Mesenchymal stem cell (in vitro differentiated cells and primary cell): ENCODE data around the gene THOC2.

Experiments
- DNase-seq: peaks from one replicate; pipeline ENCODE4 v3.0.0-alpha.2; 2013
- H2AFZ ChIP-seq: one replicate; pipeline ENCODE4 v1.6.1; 2013; ENCODE audit warnings: low read depth, mild to moderate bottlenecking, control low read depth, inconsistent platforms, low read length, moderate library complexity
- H2AK5ac ChIP-seq: 2 replicates; pipeline ENCODE4 v1.6.1; 2013; ENCODE audit warnings: low read length, moderate library complexity, mild to moderate bottlenecking, inconsistent platforms; ENCODE audit not compliant: severe bottlenecking
- H2BK120ac ChIP-seq: one replicate; pipeline ENCODE4 v1.6.1; 2013; ENCODE audit warnings: low read depth, mild to moderate bottlenecking, inconsistent platforms, low read length, moderate library complexity
- H2BK12ac ChIP-seq, 2 experiments: one replicate each; pipeline ENCODE4 v1.6.1; 2013; ENCODE audit warnings: inconsistent platforms in 2 of 2, low read length in 2 of 2, mild to moderate bottlenecking in 2 of 2, moderate library complexity in 2 of 2, control low read depth in 1 of 2
- H2BK15ac ChIP-seq: one replicate; pipeline ENCODE4 v1.6.1; 2013; ENCODE audit warnings: mild to moderate bottlenecking, low read depth, inconsistent platforms; ENCODE audit not compliant: poor library complexity, severe bottlenecking
- H2BK5ac ChIP-seq: 2 replicates; pipeline ENCODE4 v1.6.1; 2013; ENCODE audit warnings: low read depth, mild to moderate bottlenecking, low read length, control low read depth, inconsistent platforms; ENCODE audit not compliant: poor library complexity, severe bottlenecking
- H3K14ac ChIP-seq, 2 experiments: one replicate each; pipeline ENCODE4 v1.6.1; 2013; ENCODE audit warnings: inconsistent platforms in 2 of 2, low read length in 2 of 2, control low read depth in 1 of 2, mild to moderate bottlenecking in 1 of 2, moderate library complexity in 1 of 2
- H3K18ac ChIP-seq, 2 experiments: one replicate each; pipeline ENCODE4 v1.6.1; 2013; ENCODE audit warnings: inconsistent platforms in 2 of 2, low read length in 2 of 2, control low read depth in 1 of 2, low read depth in 1 of 2, mild to moderate bottlenecking in 1 of 2
- H3K23ac ChIP-seq, 2 experiments: one replicate each; pipeline ENCODE4 v1.6.1; 2013; ENCODE audit warnings: inconsistent platforms in 2 of 2, low read length in 2 of 2, mild to moderate bottlenecking in 2 of 2, moderate library complexity in 2 of 2, control low read depth in 1 of 2
- H3K27ac ChIP-seq: 2 replicates; pipeline ENCODE4 v1.5.1; 2013; ENCODE audit warnings: mild to moderate bottlenecking, moderate library complexity, low read length, control low read depth, inconsistent platforms; ENCODE audit not compliant: poor library complexity, severe bottlenecking
- H3K27me3 ChIP-seq, 2 experiments: 2 replicates each; pipeline versions ENCODE4 v1.6.1 to v1.7.0; 2013; ENCODE audit warnings: low read length in 2 of 2, mild to moderate bottlenecking in 2 of 2, moderate library complexity in 2 of 2, control low read depth in 1 of 2, inconsistent platforms in 1 of 2; ENCODE audit not compliant: control insufficient read depth in 1 of 2, insufficient read depth in 1 of 2
- H3K36me3 ChIP-seq, 2 experiments: 2 replicates each; pipeline versions ENCODE4 v1.6.1 to v1.7.0; 2013; ENCODE audit warnings: low read length in 2 of 2, control low read depth in 1 of 2, inconsistent platforms in 1 of 2, low read depth in 1 of 2, mild to moderate bottlenecking in 1 of 2; ENCODE audit not compliant: insufficient read depth in 2 of 2, control insufficient read depth in 1 of 2
- H3K4ac ChIP-seq, 2 experiments: one replicate each; pipeline ENCODE4 v1.6.1; 2013; ENCODE audit warnings: inconsistent platforms in 2 of 2, low read length in 2 of 2, mild to moderate bottlenecking in 2 of 2, moderate library complexity in 2 of 2, control low read depth in 1 of 2, low read depth in 1 of 2
- H3K4me1 ChIP-seq: 2 replicates; pipeline ENCODE4 v1.6.1; 2013; ENCODE audit warnings: low read depth, low read length, control low read depth; ENCODE audit not compliant: control insufficient read depth, insufficient read depth
- H3K4me2 ChIP-seq: 2 replicates; pipeline ENCODE4 v1.6.1; 2013; ENCODE audit warnings: low read length, mild to moderate bottlenecking, inconsistent platforms; ENCODE audit not compliant: poor library complexity, severe bottlenecking
- H3K4me3 ChIP-seq, 2 experiments: 2 replicates each; pipeline versions ENCODE4 v1.5.1 to v1.7.0; 2013; ENCODE audit warnings: low read length in 2 of 2, mild to moderate bottlenecking in 2 of 2, control low read depth in 1 of 2, low read depth in 1 of 2; ENCODE audit not compliant: insufficient read depth in 1 of 2
- H3K79me1 ChIP-seq: replicated peaks from 2 replicates; pipeline ENCODE4 v1.6.1; 2013; ENCODE audit warnings: mild to moderate bottlenecking, control low read depth, low read length, inconsistent platforms; ENCODE audit not compliant: poor library complexity, severe bottlenecking
- H3K9ac ChIP-seq: 2 replicates; pipeline ENCODE4 v1.7.0; 2013; ENCODE audit warnings: mild to moderate bottlenecking, low read length, moderate library complexity
- H3K9me3 ChIP-seq: 2 replicates; pipeline ENCODE4 v1.7.0; 2013; ENCODE audit warnings: mild to moderate bottlenecking, low read length; ENCODE audit not compliant: control insufficient read depth
- H4K8ac ChIP-seq: one replicate; pipeline ENCODE4 v1.6.1; 2013; ENCODE audit warnings: inconsistent platforms, mild to moderate bottlenecking, low read length, moderate library complexity
- H4K91ac ChIP-seq: one replicate; pipeline ENCODE4 v1.6.1; 2013; ENCODE audit warnings: mild to moderate bottlenecking, low read length, inconsistent platforms
- WGBS: methylation state at CpG from one replicate; pipeline ENCODE4 v1.1.7; 2013; ENCODE audit warnings: mixed read lengths; 5-methylcytosine and 5-hydroxymethylcytosine counted together

THOC2 gene

DNA sequence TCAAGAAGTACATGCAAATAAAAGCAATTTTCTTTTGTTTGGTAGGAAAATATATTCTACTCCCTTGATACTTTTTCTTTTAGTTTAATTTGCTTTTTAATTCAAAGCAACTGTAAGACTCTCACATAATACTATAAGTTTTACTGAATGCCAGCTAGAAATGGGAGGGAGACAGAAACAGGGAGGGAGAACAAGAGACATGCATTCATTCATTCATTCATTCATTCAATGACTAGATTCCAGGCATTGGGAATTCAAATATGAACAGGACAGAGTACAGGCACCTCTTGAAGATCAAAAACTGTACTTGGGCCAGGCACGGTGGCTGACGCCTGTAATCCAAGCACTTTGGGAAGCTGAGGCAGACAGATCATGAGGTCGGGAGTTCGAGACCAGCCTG, 85.6 kb downstream of the THOC2 start:
- Histone ChIP-seq H3K18ac (no peak overlapping the region), H2BK120ac (no peak overlapping the region), H2BK5ac (no peak overlapping the region), H3K9me3 (no peaks in the 10 kb centered on the region), H2BK12ac (no peak overlapping the region), H3K79me1 (no peaks in the 10 kb centered on the region), H3K23ac (no peak overlapping the region), H3K14ac (no peak overlapping the region), H2AK5ac (no peak overlapping the region), H3K4me3 (no peak overlapping the region), H3K36me3 (peaks cover 0 to 13% of the 10 kb centered on the region in 2 experiments), H2AFZ (no peak overlapping the region), H2BK15ac (no peak overlapping the region), H3K9ac (no peak overlapping the region), H3K27ac (no peak overlapping the region), H3K27me3 (no peaks in the 10 kb centered on the region), H4K91ac (no peak overlapping the region), H3K4me2 (no peak overlapping the region), H3K4ac (no peak overlapping the region), H4K8ac (no peak overlapping the region), H3K4me1 (peaks cover 7% of the 10 kb centered on the region)
- no peak for DNase-seq
- 89% methylated on average over 2 of the region's 4 CpGs for WGBS

DNA sequence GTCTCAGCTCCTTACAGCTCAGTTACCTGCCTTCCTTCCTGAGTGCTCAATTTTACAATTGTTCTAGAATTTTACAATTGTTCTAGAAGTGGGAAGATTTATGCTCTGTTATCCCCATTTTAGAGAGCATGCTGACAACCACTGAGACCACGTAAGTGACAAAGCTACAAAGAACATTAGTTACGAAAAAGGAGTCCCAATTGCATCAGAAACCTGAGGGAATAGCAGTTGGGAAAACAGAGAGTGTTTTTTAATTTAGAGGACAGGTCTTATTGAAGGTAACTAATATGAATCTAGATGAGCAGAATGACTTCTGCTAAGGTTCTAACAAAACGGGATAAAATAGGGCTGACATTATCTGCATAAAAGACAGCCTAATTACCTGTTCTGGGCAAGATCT, 103.3 kb downstream of the THOC2 start:
- H3K9me3 ChIP-seq: no peaks in the 10 kb centered on the region
- H3K4me2 ChIP-seq: no peak overlapping the region
- no peak overlapping the region for H3K18ac ChIP-seq
- no peak overlapping the region for H2BK15ac ChIP-seq
- no peak overlapping the region for H4K91ac ChIP-seq
- peaks cover 1% of the 10 kb centered on the region for H3K79me1 ChIP-seq
- WGBS: 98% methylated on average over 2 of the region's 3 CpGs
- H3K4me1 ChIP-seq: no peaks in the 10 kb centered on the region
- H2BK5ac ChIP-seq: no peak overlapping the region
- no peak overlapping the region for H3K9ac ChIP-seq
- no peak for DNase-seq
- no peak overlapping the region for H3K14ac ChIP-seq
- no peak overlapping the region for H2BK120ac ChIP-seq
- H3K4me3 ChIP-seq: no peak overlapping the region
- H4K8ac ChIP-seq: no peak overlapping the region
- no peak overlapping the region for H2AK5ac ChIP-seq
- H3K27me3 ChIP-seq: no peaks in the 10 kb centered on the region
- H2AFZ ChIP-seq: no peak overlapping the region
- no peak overlapping the region for H3K27ac ChIP-seq
- H3K4ac ChIP-seq: no peak overlapping the region
- H2BK12ac ChIP-seq: no peak overlapping the region
- H3K36me3 ChIP-seq: peaks cover 0 to 62% of the 10 kb centered on the region in 2 experiments
- no peak overlapping the region for H3K23ac ChIP-seq

DNA sequence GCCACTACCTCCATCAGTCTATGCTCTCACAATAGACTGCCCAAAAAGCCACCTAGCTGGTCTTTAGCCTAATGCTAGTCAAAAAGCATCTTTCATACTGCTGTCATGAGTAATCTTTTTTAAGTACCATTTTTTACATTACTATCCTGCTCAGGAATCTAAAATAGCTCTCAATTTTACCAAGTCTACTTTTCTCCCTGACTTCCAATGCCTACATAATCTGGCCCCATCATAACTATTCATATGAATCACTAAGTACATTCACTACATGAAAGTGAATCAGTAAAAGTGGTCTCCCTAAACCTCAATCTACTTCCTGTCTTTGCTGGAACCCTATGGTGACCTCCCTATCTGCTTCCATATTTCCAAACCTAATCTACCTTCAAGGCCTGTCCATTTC, 105.9 kb downstream of the THOC2 start:
- DNase-seq: no peak
- peaks cover 0 to 65% of the 10 kb centered on the region in 2 experiments for H3K36me3 ChIP-seq
- no peak overlapping the region for H2BK15ac ChIP-seq
- no peak overlapping the region for H3K14ac ChIP-seq
- H3K4me3 ChIP-seq: no peak overlapping the region
- no peak overlapping the region for H3K9ac ChIP-seq
- no peaks in the 10 kb centered on the region for H3K4me1 ChIP-seq
- no peaks in the 10 kb centered on the region for H3K79me1 ChIP-seq
- H3K27ac ChIP-seq: peak overlapping the region; percentile 49
- H3K23ac ChIP-seq: no peak overlapping the region
- H2BK5ac ChIP-seq: no peak overlapping the region
- H3K4me2 ChIP-seq: no peak overlapping the region
- no peak overlapping the region for H4K91ac ChIP-seq
- no peak overlapping the region for H2BK120ac ChIP-seq
- no peak overlapping the region for H4K8ac ChIP-seq
- no peak overlapping the region for H2BK12ac ChIP-seq
- no peak overlapping the region for H2AFZ ChIP-seq
- H3K9me3 ChIP-seq: no peaks in the 10 kb centered on the region
- no peak overlapping the region for H2AK5ac ChIP-seq
- H3K4ac ChIP-seq: no peak overlapping the region
- no peaks in the 10 kb centered on the region for H3K27me3 ChIP-seq
- H3K18ac ChIP-seq: no peak overlapping the region

DNA sequence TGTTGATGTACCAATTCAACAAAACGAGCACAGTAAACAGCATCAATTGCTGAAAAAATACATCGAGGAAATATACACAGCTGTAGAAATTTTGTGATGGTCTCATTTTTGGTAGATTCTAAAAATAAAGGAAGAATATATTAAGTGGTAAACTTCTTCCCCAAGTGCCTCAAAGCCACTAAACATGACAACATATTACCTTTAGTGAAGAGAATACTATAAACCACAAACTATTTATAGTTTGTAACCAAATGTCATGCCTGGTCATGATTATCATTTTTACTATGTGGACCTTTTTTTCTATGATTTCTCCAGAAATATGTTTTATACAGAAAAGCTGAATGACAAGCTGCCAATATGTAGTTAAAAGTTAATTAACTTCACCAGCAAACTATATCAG, 106.9 kb downstream of the THOC2 start:
- Histone ChIP-seq H2BK15ac (no peak overlapping the region), H3K18ac (no peak overlapping the region), H3K4me1 (no peaks in the 10 kb centered on the region), H3K27ac (no peak overlapping the region), H4K91ac (no peak overlapping the region), H3K9me3 (no peaks in the 10 kb centered on the region), H2BK120ac (no peak overlapping the region), H3K4me3 (no peak overlapping the region), H3K79me1 (no peaks in the 10 kb centered on the region), H3K14ac (no peak overlapping the region), H2AK5ac (no peak overlapping the region), H3K36me3 (peaks cover 0 to 65% of the 10 kb centered on the region in 2 experiments), H2BK5ac (no peak overlapping the region), H3K4me2 (no peak overlapping the region), H3K23ac (no peak overlapping the region), H2AFZ (no peak overlapping the region), H3K27me3 (no peaks in the 10 kb centered on the region), H3K4ac (no peak overlapping the region), H4K8ac (no peak overlapping the region), H3K9ac (no peak overlapping the region), H2BK12ac (no peak overlapping the region)
- no peak for DNase-seq
- no CpG with 5 or more reads among the region's 2 CpGs for WGBS
